ENCODE measurements around the gene TGM3.

Gene TGM3

DNA sequence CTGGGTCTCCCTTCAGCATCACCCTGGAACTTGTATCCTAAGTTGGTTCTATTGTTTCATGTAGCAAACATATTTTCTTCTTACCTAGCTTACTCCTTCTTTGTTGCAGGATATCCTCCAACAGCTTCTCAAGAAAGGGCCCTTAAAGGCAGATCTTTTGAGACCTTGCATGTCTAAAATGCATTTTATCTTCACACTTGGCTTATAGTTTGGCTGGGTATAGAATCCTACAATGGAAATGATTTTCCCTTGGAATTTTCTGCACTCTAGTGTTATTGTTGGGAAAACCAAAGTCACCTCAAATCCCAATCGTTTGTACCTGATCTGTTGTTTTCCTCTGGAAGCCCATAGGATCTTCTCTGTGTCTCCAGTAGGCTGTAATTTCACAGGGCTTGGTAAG is 72.8 kb downstream of the TGM3 start:
- peaks cover 20% of the 10 kb centered on the region for H3K27me3 Mint-ChIP-seq
- peaks cover 2% of the 10 kb centered on the region for H3K9me3 Mint-ChIP-seq
- H3K4me1 Mint-ChIP-seq, result no peaks in the 10 kb centered on the region
- H3K27ac Mint-ChIP-seq, result no peak overlapping the region
- H3K4me3 Mint-ChIP-seq, result no peak overlapping the region
- peaks cover 2% of the 10 kb centered on the region for H3K36me3 Mint-ChIP-seq
- DNase-seq (ENCODE audit: low spot score in 2 of 2), result no peak
- no peak for ATAC-seq (ENCODE audit: low read depth)

DNA sequence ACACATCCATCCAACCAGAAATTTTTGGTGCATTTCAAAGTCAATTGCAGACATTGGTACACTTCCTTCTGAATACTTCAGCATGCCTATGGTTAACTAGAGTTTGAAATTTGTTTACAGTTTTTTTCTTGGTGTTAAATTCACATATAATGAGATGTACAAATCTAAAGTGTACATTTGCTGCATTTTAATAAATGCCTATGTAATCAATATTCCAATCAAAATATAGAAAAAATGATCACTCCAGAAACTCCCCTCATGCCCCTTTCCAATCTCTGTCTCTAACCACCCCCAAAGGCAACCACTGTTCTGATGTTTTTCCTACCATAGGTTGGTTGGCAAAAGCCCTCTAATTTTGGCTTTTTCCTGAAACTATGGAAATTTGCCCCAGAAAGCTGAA is 77.3 kb downstream of the TGM3 start:
- DNase-seq (ENCODE audit: low spot score in 2 of 2) (no peak), ATAC-seq (ENCODE audit: low read depth) (no peak)
- Mint-ChIP-seq H3K4me1 (no peaks in the 10 kb centered on the region), H3K36me3 (peaks cover 2% of the 10 kb centered on the region), H3K27me3 (peaks cover 20% of the 10 kb centered on the region), H3K4me3 (no peak overlapping the region), H3K9me3 (peaks cover 2% of the 10 kb centered on the region), H3K27ac (no peak overlapping the region)

DNA sequence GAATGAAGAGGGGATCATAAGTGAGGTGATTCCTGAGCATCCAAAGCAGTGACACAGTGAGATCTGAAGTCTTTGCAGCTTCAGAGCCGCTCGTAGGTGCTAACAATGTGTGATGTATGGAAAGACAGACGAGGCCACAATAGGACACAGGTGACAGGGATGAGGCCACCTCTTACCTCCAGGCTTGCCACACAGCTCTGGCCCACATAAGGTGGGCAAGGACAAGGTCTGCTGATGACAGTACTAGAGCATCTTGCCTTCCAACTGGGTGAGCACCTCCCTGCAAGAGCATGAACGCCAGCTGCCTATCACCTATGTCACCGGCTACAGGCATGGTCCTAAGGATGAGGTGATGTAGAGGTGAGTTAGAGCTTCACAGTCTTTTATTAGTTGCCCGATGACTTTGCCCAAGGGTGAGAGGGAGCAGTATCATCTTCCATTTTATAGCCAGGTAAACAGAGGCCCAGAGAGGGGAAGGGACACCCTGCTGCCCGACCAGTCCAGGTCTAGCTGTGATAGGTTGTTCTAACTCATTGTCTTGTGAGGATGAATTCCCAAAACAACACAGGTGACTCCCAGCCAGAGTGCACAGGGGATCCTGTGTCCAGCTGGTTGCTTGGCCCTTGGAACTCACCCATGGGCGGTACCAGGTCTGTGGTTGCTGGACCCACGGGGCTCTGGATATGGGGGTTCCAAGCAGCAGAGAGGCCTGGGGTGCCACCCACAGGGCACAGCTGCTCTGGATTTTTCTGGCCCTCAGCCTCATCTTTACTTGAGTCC is 78.7 kb downstream of the TGM3 start:
- Mint-ChIP-seq H3K4me3 (no peak overlapping the region), H3K36me3 (no peaks in the 10 kb centered on the region), H3K4me1 (no peaks in the 10 kb centered on the region), H3K27me3 (peaks cover 18% of the 10 kb centered on the region), H3K9me3 (no peaks in the 10 kb centered on the region), H3K27ac (no peak overlapping the region)
- ATAC-seq (ENCODE audit: low read depth) (no peak), DNase-seq (ENCODE audit: low spot score in 2 of 2) (no peak)

DNA sequence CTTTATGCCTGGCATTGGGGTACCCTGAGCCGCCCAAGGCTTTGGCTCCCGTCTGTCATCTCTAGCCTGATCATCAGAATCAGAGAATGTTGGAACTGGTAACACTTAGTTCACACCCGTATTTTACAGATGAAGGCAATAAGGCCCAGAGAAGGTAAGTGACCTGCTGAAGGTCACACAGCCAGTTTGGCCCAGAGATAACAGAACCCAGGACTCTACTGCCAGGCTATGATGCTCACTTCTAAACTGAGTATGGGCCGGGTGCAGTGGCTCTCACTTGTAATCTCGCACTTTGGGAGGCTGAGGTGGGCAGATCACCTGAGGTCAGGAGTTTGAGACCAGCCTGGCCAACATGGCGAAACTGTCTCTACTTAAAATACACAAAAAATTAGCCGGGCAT is 83.1 kb downstream of the TGM3 start:
- H3K36me3 Mint-ChIP-seq, result no peaks in the 10 kb centered on the region
- ATAC-seq (ENCODE audit: low read depth) (no peak), DNase-seq (ENCODE audit: low spot score in 2 of 2) (no peak)
- no peak overlapping the region for H3K27ac Mint-ChIP-seq
- H3K4me1 Mint-ChIP-seq, result peaks cover 2% of the 10 kb centered on the region
- no peak overlapping the region for H3K4me3 Mint-ChIP-seq
- peaks cover 13% of the 10 kb centered on the region for H3K27me3 Mint-ChIP-seq
- H3K9me3 Mint-ChIP-seq, result no peaks in the 10 kb centered on the region

DNA sequence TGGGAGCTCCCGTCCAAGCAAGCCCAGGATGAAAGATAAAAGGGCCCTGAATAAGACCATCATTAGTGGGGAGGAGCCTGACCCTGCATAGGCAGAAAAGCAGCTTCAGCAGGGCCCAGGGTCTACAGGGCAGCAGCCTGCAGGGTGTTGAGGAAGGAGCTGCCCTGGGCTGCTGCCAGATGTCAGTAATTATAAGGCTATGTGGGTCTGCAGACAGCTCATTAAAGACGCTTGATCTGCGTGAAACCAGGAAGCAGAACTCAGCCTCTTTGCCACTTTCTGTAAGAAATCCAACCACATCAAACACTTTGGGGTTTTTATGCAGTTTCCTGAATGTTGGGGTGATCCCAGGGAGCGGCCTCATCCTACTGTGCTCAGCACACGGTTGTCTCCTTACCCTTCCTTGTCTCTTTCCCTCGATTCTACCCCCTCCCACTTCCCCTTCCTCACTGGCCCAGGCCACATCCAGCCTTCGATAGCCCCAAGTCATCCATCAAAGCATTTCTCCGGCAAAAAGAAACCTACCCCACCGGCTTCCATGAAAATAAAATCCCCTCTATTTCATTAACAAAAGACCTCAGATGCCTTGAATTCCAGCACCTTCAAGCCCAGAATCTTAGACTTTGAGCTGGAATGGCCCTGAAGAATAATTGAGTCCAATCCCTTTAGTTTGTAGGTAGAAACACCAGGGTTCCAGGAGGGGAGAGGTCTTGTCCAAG is 83.9 kb downstream of the TGM3 start:
- no peaks in the 10 kb centered on the region for H3K36me3 Mint-ChIP-seq
- no peaks in the 10 kb centered on the region for H3K9me3 Mint-ChIP-seq
- no peak overlapping the region for H3K4me3 Mint-ChIP-seq
- H3K27me3 Mint-ChIP-seq, result peaks cover 17% of the 10 kb centered on the region
- peaks cover 2% of the 10 kb centered on the region for H3K4me1 Mint-ChIP-seq
- H3K27ac Mint-ChIP-seq, result no peak overlapping the region
- DNase-seq (ENCODE audit: low spot score in 2 of 2), result no peak
- ATAC-seq (ENCODE audit: low read depth), result peak; percentile 62

DNA sequence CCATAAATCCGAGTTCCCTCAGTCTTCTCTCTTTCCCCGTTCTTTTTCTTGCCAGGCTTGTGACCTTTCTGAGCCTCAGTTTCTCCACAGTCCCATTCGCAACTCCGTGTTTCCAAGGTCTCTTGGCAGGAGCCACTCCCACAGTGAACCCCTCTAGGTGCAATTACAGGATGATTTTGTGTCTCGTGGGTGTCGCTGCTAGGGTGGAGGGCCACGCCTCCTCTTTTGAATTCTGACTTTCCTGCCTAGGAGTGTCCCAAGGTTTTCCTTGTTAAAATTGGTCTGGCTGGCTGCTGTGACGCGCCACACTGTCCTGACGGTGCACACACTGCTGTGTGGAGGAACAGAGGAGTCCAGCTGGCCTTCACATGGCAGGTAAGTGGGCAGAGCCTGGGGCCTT is 84.8 kb downstream of the TGM3 start, which contains the start of gene TGM6:
TGM6 (plus strand) TSS at position 301 of the 400 bp plus-strand sequence; CDS start at position 369, 68 bp downstream.
- H3K4me3 Mint-ChIP-seq, result no peak within 1 kb of the TSS
- DNase-seq (ENCODE audit: low spot score in 2 of 2) (no peak), ATAC-seq (ENCODE audit: low read depth) (no peak)
- no peak within 1 kb of the TSS for H3K27ac Mint-ChIP-seq
- H3K9me3 Mint-ChIP-seq, result no peaks in the 10 kb centered on the region
- H3K36me3 Mint-ChIP-seq, result no peaks in the 10 kb centered on the region
- H3K4me1 Mint-ChIP-seq, result peaks cover 2% of the 10 kb centered on the region
- H3K27me3 Mint-ChIP-seq, result peaks cover 17% of the 10 kb centered on the region

DNA sequence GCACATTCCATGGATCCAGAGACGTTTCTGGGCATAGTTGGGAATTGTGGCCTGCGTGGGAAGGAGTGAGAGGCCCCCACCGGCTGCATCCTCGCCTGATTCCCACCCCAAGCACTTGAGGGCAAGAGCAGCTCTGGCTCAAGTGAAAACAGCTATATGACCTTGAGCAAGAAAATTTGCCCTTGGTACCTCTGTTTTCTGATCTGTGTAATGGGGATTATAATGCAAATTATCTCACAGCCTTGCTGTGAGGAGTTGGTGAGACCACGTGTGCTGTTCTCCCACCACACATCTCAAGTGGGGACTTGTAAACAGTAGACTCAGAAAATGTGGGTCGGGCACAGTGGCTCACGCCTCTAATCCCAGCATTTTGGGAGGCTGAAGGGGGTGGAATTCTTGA is 85.5 kb downstream of the TGM3 start:
- Mint-ChIP-seq H3K27me3 (peaks cover 13% of the 10 kb centered on the region), H3K4me3 (no peak overlapping the region), H3K4me1 (peaks cover 2% of the 10 kb centered on the region), H3K27ac (no peak overlapping the region), H3K9me3 (peaks cover 2% of the 10 kb centered on the region), H3K36me3 (no peaks in the 10 kb centered on the region)
- DNase-seq (ENCODE audit: low spot score in 2 of 2), result no peak
- ATAC-seq (ENCODE audit: low read depth), result no peak

DNA sequence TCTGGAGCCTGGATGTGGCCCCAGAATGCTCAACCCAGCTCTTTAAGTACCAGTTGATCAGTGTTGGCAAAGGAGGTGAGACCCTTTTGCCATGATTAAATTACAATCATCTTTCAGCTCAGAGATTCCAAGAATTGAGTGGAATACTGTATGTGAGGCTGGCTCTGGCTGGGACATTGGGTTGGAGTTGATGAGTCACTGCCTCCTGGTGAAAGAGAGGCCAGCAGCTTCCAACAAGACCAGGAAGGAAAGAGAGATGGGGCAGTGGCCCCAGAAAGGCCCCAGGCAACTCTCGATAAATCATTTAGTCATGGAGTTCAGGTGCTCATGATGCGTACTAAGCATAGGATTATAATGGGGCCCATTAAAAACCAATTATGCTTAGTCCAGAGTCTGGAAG is 87.0 kb downstream of the TGM3 start:
- H3K27ac Mint-ChIP-seq, result no peak overlapping the region
- H3K4me3 Mint-ChIP-seq, result no peak overlapping the region
- no peaks in the 10 kb centered on the region for H3K36me3 Mint-ChIP-seq
- DNase-seq (ENCODE audit: low spot score in 2 of 2) (no peak), ATAC-seq (ENCODE audit: low read depth) (no peak)
- peaks cover 11% of the 10 kb centered on the region for H3K27me3 Mint-ChIP-seq
- peaks cover 4% of the 10 kb centered on the region for H3K9me3 Mint-ChIP-seq
- peaks cover 4% of the 10 kb centered on the region for H3K4me1 Mint-ChIP-seq

DNA sequence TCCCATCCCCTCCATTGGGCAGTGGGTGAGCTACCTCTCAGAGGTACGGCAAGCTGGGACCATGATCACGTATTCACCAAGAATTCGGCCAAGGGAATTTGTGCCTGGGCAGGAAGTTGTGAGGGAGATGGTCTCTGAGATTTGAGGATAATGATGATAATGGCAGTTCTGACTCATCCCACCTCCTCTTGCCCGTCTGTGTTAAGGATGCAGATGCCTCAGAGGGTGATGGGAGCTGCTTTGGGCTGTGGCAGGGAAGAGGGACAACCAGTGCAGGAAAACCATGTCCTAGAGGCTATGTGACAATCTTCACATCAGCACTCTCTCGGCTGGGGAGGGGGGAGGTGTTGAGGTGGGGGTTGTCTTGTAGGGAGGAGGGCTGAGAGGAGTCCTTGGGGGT is 89.2 kb downstream of the TGM3 start:
- no peak overlapping the region for H3K27ac Mint-ChIP-seq
- ATAC-seq (ENCODE audit: low read depth), result no peak
- peaks cover 9% of the 10 kb centered on the region for H3K9me3 Mint-ChIP-seq

DNA sequence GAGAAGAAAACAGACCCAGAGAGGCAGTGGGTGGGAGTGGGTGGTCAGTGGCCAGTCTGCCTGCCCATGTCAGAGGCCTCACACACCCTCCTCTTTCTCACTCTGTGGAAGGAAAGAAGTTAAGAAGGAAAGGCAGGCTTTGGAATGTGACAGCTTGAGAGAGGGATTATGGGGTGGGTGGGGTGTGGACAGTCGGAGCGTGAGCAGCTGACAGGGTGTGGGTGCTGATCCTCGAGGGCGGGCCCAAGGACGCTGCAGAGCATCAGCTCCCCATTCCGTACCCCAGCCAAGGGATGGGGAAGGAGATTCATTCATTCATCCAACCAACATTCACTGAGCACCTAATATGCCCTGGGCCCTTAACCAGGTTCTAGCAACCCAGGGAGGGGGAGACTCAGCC is 89.7 kb downstream of the TGM3 start:
- no peak for ATAC-seq (ENCODE audit: low read depth)
- H3K4me1 Mint-ChIP-seq, result peaks cover 2% of the 10 kb centered on the region
- peaks cover 9% of the 10 kb centered on the region for H3K27me3 Mint-ChIP-seq
- DNase-seq (ENCODE audit: low spot score in 2 of 2), result no peak
- peaks cover 9% of the 10 kb centered on the region for H3K9me3 Mint-ChIP-seq
- no peak overlapping the region for H3K27ac Mint-ChIP-seq
- no peak overlapping the region for H3K4me3 Mint-ChIP-seq
- H3K36me3 Mint-ChIP-seq, result no peaks in the 10 kb centered on the region

More for the DNA sequence above, 89.2 kb downstream of the TGM3 start:
- Mint-ChIP-seq H3K4me3 (no peak overlapping the region), H3K27me3 (peaks cover 9% of the 10 kb centered on the region), H3K36me3 (no peaks in the 10 kb centered on the region), H3K4me1 (peaks cover 2% of the 10 kb centered on the region)
- no peak for DNase-seq (ENCODE audit: low spot score in 2 of 2)

DNA sequence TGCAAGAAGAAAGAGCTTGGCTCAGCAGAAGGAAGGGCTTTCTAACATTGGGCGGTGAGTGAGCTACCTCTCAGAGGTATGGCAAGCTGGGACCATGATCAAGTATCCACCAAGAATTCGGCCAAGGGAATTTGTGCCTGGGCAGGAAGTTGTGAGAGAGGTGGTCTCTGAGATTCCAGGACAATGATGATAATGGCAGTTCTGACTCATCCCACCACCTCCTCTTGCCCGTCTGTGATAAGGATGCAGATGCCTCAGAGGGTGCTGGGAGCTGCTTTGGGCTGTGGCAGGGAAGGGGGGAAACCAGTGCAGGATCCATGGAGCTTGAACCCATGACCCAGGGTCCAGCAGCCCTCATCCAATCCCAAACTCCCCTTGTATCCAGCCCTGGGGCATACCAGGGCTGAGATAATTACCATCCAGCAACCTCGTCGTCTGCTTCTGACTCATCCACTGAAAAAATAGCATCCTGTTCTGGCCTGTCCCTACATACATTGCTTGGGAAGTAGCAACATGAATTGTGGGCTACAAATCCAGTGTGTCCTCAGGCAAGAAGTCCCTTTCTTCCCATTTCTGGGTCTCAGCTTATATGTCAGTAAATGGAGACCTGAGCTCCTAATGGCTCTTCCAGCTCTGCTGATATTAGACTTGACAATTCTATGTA is 90.8 kb downstream of the TGM3 start:
- Mint-ChIP-seq H3K9me3 (peaks cover 9% of the 10 kb centered on the region), H3K4me3 (no peak overlapping the region), H3K27ac (no peak overlapping the region), H3K36me3 (no peaks in the 10 kb centered on the region), H3K4me1 (peaks cover 13% of the 10 kb centered on the region), H3K27me3 (peaks cover 9% of the 10 kb centered on the region)
- DNase-seq (ENCODE audit: low spot score in 2 of 2) (no peak), ATAC-seq (ENCODE audit: low read depth) (no peak)

DNA sequence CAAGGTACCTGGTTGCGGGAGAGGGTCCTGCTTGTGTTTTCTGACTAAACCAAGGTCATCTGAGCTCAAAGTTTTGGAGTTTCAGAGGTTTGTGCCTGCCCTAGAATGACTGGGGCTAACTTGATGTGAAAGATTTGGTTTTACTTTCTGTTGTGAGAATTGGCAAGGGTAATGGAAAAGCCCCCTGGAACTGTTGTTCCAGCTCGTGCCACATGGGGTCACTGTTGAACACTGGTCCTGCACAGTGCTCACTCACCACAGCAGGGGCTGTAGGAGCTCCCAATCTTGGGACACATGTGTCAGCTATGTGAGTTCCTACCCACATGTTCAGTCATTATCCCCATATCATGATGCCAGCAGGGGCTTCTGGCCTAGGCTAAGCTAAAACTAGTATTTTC is 91.4 kb downstream of the TGM3 start:
- ATAC-seq (ENCODE audit: low read depth) (peak; percentile 37), DNase-seq (ENCODE audit: low spot score in 2 of 2) (peak; percentile 12 to 46)
- H3K27me3 Mint-ChIP-seq, result peaks cover 9% of the 10 kb centered on the region
- H3K36me3 Mint-ChIP-seq, result no peaks in the 10 kb centered on the region
- H3K4me3 Mint-ChIP-seq, result no peak overlapping the region
- H3K9me3 Mint-ChIP-seq, result peaks cover 9% of the 10 kb centered on the region
- H3K27ac Mint-ChIP-seq, result no peak overlapping the region
- H3K4me1 Mint-ChIP-seq, result peaks cover 15% of the 10 kb centered on the region

DNA sequence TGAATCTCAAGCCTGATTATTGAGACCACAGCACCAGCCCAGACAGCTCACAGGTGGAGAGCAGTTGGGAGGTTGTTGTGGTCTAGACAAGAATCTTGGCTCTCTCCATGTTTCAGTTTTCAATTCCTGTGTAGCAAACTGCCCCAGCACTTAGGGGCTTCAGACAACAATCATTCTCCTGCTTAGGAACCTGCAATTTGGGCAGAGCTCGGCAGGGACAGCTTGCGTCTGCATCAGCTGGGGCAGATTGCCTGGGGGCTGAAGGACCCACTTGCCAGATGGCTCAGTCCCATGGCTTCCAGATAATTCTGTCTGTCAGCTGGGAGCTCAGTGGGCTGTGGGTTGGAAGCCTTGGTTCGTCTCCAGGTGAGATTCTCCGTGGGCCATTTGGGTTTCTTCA is 91.8 kb downstream of the TGM3 start:
- Mint-ChIP-seq H3K27ac (no peak overlapping the region), H3K36me3 (no peaks in the 10 kb centered on the region), H3K9me3 (peaks cover 9% of the 10 kb centered on the region), H3K4me1 (peaks cover 15% of the 10 kb centered on the region), H3K4me3 (no peak overlapping the region), H3K27me3 (peaks cover 9% of the 10 kb centered on the region)
- ATAC-seq (ENCODE audit: low read depth) (no peak), DNase-seq (ENCODE audit: low spot score in 2 of 2) (no peak)

All from memory B cell (primary cell).